ENCODE measurements around the gene HOXA7.

Gene HOXA7

DNA sequence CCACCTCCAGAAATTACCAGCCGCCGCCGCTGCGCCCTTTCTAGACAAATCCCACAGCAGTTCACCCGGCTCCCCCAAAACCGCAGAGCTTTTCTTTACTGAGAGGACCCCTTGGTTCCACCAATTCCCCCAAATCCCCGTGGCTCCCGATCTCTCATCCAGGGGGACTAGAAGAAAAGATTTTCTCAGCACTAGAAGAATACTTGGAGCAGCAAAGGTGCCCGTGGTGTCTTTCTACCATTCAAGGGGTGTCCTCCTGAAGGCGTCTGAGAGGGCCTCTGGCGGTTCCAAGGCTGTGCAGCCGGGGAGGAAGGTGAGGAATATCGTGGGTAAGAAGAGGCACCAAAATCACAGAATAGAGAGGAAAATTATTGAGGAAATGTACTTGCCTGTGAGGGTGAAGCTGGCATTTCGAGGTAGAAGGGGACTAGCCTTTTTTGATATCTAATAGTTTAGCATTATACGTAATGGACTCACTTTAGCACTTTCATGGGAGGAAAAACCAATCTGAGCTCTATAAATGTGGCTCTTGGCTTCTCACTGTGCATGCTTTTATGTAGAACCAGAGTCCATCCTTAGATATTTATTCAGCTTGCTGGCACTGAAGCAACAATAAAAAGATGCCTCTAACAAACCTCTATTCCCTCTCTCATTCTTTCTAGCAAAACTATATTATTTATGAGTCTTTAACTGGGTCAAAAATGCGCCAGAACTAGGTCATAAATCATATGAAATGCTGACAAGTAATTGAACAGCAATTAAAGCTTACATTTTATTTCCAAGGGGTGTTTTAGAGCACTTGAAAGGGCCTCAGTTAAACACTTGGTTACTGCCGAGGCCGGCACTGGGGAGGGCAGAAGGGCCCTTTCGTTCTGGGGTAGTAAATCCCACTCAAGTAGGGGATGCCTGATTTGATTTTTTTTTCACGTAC, 40.2 kb downstream of the HOXA7 start:
- DNase-seq: no peak

DNA sequence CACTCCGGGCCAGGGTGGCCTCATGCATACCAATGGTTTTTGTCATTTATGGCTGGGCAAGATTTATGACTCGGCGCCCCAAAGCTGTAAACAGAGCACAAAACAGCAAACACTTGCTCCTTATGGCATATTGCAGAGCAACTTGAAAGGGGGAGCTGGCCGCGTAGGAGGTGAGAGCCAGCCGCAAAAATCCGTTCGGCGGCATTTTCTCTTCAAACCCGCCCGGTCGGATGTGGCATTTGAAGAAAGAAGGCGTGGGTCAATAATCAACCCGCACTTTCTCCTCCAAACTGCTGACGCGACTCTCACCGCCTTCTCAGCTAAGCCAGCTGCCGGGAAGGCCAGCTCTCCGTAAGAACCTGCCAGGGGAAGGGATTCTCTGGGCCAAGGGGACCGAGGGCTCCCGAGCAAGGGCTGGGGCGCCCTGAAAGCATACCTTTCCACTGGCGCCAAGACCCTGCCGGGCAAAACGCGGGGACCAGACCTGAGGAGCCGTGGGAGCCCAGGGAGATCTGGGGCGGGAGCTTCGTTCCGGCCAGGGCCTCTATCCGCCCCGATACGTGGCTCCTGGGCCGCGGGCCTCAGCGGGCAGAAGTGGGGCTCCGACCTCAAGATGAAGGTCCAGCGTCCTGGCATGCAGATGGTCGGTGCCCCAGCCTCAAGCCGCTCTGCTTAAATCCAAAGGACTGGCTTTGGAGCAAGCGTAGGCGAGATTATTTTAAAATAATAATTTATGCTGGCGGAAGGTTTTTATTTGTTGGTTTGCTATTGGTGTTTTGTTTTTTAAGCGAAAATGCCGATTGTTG, 41.1 kb downstream of the HOXA7 start:
- DNase-seq: no peak

GRCh38 chr7:27114881-27115220, 41.6 kb downstream of the HOXA7 start:
- no peak for DNase-seq

GRCh38 chr7:27113991-27114769, 42.3 kb downstream of the HOXA7 start:
- DNase-seq: no peak

DNA sequence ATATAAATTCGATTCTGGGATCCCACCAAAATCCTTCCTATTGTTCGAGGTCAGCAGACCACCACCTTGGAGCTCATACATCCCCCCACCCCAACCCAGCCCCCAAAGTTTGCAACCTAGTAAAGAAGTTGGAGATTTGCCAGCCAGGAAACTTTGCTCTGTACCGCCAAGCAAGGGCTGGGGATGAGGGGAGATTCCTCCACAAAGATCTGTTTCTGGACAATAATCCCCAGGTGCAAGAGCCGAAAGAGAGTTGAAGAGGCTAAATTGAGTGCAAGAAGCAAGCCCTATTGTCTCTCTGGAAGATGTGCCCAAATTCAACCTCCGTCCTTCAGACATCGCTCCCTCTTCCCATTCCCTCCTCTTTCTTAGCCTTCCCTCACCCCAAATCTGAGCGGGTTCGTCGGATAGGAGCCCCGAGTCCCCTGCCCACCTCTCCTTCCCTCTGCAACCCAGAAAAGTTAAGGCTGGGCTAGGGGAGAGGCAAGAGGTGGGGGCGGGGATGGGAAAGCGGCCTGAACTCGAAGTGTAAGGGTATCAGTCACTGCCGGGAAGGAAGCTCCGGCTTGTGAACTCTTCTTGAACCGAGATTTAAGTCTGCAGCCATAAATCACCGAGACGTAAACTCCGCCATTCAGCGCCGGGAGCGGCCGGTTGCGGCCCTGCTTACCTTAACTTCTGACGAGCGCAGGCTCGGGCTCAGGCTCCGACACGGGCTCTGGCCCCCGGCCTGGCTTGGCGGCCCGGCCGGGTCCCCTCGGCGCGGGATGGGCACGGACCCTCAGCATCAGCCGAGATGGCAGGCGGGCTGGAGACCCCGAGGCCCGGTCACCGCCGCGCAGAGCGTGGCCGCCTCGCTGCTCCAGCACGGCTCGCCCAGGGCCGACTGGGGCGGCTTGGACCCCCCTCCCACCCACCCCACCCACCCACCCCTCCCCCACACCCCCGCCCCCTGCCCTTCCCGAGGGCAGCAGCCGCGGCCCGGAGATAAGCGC, 43.2 kb downstream of the HOXA7 start:
- no peak for DNase-seq

DNA sequence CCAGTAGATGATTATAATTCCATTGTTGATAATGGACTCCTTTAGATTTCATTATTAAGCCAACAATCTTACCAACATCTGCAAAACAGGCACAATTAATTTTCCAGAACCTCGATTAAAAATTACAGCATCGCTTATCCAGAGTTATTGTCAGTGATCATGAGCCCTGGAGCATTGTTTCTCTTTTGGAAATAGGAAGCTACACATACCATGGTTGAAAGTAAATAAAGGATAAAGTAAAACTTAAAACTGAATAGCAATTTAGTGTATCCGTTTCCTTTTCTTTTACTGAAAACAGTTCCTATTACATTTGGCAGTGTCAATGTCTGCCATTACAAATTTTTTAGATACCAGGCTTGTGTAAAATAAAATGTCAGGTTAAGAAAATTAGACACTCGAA, 44.1 kb downstream of the HOXA7 start:
- no peak for DNase-seq

DNA sequence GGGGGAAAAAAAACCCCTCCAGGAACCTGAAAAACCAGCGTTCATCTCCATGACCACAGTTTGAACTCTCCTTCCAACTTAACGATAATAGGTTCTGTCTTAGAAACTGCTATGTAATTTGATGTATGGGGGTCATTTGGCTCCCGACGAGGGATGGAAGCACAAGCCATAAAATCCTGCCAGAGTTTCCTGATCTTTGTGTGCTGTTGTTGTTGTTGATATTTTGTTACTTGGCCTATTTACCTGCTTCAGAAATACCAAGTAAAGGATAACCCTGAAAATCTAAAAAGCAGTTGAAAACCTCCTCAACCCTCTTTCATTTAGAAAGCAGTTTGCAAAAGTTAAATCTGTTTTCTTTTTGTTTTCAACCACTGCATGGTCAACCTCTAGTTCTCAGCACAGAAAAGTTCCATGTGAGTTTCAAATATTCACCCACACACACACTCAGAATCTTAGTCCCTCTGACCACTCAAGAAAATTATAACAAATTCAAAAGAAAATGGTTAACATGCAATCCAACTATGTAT, 44.7 kb downstream of the HOXA7 start:
- DNase-seq: no peak

DNA sequence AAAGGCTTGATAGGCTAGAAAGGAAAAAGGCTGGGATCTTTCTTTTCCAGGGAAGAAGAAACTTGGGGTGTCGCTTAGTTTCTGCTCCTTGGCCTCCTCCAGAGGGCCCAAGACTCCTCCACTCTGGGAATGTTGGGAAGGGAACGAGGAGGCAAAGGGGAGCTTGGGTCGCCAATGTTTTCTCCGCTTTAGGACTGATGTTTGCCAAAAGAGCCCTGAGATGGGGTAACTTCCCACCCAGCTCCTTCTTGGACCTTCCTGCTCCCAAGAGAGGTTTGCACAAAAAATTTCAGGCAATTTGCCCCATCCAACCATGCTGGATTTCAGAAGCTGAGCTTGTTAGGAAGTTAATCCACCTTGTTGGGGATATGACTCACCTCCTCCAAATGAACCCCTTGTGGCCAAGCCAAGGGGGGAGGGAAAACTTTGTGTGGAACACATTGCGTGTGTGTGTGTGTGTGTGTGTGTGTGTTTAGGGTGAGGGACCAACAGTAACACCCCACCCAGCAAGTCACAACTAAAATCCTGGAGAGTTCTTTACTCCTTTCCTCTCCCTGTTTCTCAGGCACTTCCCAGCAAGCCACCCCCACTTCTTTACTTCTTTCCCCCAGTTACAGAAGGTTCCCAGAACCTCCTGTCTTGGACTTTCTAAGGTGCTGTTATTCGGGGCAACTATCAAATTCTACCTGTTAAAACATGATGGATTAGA, 45.3 kb downstream of the HOXA7 start:
- no peak for DNase-seq

GRCh38 chr7:27110186-27111031, 46.1 kb downstream of the HOXA7 start:
- DNase-seq: no peak

GRCh38 chr7:27109466-27110185, 46.8 kb downstream of the HOXA7 start:
- no peak for DNase-seq

DNA sequence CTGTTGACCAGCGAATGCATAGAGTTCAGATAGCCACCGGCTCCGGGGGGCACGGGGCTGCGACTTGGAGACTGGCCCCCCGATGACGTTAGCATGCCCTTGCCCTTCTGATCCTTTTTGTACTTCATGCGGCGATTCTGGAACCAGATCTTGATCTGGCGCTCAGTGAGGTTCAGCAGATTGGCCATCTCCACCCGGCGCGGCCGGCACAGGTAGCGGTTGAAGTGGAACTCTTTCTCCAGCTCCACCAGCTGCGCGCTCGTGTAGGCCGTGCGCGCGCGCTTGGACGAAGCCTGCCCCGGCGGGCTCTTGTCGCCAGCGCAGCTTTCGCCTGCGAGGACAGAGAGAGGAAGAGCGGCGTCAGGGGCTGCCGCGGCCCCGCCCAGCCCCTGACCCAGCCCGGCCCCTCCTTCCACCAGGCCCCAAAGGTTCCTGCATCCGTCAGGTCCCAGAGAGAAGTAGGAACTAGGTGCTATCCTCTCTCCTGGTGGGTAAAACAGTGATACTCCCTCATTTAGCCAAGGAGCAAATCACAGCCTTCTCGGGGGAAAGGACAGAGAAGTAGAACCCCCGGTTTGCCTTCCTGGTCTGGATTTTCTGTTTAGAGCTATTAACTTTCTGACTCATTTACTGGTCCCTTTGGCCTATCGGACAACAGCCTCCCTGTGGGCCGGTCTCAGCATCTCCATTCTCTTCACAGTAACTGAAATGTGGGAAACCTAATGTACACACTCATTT, 47.9 kb downstream of the HOXA7 start:
- DNase-seq: no peak

DNA sequence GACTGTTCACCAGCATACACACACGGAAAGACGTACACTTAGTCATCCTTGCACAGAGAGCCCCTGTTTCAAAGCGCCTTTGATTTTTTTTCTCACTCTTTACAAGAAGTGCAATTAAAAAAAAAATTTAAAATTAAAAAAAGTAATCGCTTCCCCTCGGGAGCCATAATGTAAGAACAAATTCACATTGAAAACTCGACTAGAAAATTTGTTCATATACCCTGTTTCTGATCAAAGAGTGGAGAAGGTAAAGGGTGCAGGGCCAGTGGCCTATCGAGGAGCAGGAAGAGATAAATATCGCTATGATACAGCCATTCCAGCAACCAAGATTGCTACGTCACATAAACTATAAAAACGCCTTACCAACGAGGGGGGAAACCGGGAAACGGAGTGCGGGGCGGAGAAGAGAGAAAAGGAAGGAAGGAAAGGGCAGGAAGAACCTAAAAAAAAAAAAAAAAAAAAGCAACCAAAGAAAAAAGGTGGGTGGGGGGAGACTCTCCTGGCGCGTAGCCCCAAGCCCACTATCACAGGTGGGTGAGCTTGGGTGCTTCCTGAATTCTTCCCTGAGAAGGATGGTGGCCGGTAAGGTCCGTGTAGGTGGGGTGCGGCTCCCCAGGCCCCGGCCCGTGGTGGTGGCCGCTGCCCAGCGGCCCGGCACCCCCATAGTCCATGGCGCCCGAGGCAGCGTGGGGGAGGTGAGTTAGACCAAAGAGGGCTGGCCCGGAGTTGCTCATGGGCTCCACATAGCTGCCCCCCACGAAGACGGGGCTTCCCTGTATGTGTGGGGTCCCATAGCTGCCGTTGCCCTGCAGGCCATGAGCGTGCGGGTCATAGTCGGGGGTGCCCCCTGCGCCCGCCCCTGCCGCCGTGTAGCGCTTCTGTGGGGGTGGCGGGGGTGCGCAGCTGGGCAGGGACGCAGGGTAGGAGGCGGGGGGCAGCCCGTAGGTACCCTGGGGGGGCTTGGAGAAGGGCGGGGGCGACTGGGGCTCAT, 48.8 kb downstream of the HOXA7 start:
- DNase-seq: no peak

DNA sequence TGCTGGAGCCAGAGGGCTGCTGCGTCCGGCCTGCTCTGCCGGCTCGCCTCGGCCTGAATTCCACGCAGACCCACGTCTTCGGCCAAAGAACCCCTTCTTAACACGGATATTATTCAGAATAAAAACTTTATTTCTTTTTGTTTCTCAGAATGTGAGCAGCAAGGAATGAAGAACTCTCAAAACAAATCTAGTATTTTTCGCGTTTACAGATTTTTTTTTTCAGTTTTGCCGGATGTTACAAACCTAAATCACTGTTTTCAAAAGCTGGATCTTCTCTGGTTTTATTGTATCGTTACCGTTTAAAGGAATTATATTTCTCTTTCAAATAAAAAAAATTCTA, 49.6 kb downstream of the HOXA7 start:
- DNase-seq: no peak

DNA sequence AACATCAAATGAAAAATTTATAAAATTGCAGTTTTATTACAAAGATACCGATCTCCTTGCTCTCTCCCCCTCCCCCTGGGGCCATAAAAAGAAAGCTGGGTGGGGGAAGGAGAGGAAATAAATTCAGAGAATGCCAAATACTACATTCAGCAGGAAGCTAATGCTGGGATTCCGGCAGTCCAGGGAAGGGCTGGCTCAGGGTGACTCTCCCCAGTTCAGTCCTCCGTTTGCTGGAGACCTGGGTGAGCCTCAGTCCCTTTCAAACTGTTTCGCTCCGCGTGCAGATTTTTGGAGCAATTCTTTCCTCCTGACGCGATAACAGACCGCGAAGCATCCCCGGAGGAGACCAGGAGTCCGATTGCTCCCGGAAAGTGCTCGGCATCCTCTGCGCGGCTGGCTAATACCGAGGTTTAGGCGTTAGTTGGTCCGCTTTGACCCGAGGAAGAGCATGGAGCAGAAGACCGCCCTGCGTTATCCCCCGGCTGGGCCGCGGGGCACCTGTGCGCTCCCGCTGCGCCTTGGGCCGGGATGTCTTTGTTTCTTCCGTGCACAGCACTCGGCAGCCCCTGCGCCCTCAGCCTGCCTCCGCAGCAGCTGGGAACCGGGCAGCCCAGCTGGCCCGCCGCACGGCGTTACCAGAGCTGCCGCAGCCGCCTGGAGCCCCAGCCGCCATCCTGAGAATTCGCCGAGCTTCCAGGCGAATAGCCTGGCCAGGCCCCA, 50.1 kb downstream of the HOXA7 start:
- no peak for DNase-seq

DNA sequence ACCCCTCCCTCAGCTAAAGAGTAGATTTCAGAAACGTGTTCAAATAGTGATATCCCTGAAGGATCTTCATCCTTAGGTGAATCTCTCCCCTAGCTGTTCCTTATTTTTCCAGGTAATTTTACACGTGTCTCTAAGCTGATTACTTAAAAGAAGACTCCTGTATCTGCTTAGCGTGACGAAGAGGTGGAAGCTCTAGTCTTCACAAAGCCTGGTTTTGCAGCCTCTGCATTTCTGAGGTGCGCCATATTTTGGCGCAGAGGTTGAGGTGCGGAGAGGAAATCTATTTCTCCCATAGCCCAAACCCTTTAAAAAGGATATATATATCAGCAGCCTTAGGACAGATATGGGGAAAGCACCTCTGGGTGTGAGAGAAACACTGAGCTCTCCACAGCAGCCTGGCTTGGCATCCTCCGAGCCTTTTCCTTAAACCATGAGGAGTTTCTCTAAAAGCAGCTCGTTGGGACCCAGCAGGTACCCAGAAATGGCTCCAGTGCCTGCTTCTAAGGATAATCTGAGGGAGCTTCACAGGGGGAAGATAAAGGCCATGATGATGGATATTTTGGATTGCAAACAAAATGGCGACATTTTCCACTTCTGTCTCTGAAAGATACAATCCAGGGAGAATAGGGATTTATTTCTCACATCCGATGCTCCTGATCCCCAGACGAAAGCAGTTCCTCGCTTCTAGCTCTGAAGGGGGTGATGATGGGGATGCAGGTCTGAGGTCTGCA, 51.0 kb downstream of the HOXA7 start:
- no peak for DNase-seq
